ENCODE measurements around the gene NANOGP8. TPM values are rescaled to one million over a fixed set of nuclear protein-coding genes. Genes with fewer than 3 reads are reported as not detected.

NANOGP8 gene
- total and polyA plus RNA-seq, 8 donors, result not detected

- H3K4me3 ChIP-seq, result no peak overlapping the region
- no peaks in the 10 kb centered on the region for H3K4me1 ChIP-seq
- WGBS, 5 donors, result 93 to 97% (median 95%) methylated on average over 3 of the region's 3 CpGs
- H3K36me3 ChIP-seq, result no peaks in the 10 kb centered on the region
- TF ChIP-seq EP300 (IDR thresholded peaks at IDR 0.05), result no peak
- no peak for TF ChIP-seq POLR2A (IDR thresholded peaks at IDR 0.05)
- no peak for TF ChIP-seq POLR2AphosphoS5 (IDR thresholded peaks at IDR 0.05)
- TF ChIP-seq CTCF (IDR thresholded peaks at IDR 0.05), result no peak
- no peaks in the 10 kb centered on the region for H3K27me3 ChIP-seq
- intact Hi-C loops (cut with DNase I; ENCODE audit: low total_unique reads), result no loop called here
- no peaks in the 10 kb centered on the region for H3K9me3 ChIP-seq
- no peak overlapping the region for H3K27ac ChIP-seq
- DNase-seq, result no peak
Measured at GRCh38 chr15:35102186-35102585, 17.1 kb upstream of the NANOGP8 start.

GRCh38 chr15:35101335-35101734 is 16.2 kb upstream of the NANOGP8 start:
- Histone ChIP-seq H3K4me3 (no peak overlapping the region), H3K9me3 (no peaks in the 10 kb centered on the region), H3K27ac (no peak overlapping the region), H3K36me3 (no peaks in the 10 kb centered on the region), H3K27me3 (no peaks in the 10 kb centered on the region), H3K4me1 (no peaks in the 10 kb centered on the region)
- intact Hi-C loops (cut with DNase I; ENCODE audit: low total_unique reads), result no loop called here
- TF ChIP-seq EP300 (IDR thresholded peaks at IDR 0.05), result no peak
- no peak for TF ChIP-seq POLR2AphosphoS5 (IDR thresholded peaks at IDR 0.05)
- TF ChIP-seq CTCF (IDR thresholded peaks at IDR 0.05), result no peak
- no peak for TF ChIP-seq POLR2A (IDR thresholded peaks at IDR 0.05)
- DNase-seq, result no peak

- H3K9me3 ChIP-seq, result no peaks in the 10 kb centered on the region
- DNase-seq, result no peak
- intact Hi-C loops (cut with DNase I; ENCODE audit: low total_unique reads), result no loop called here
- TF ChIP-seq CTCF (IDR thresholded peaks at IDR 0.05) (no peak), EP300 (IDR thresholded peaks at IDR 0.05) (no peak)
- no peaks in the 10 kb centered on the region for H3K4me1 ChIP-seq
- H3K27me3 ChIP-seq, result no peaks in the 10 kb centered on the region
- H3K36me3 ChIP-seq, result no peaks in the 10 kb centered on the region
- no peak overlapping the region for H3K4me3 ChIP-seq
- no peak overlapping the region for H3K27ac ChIP-seq
Measured at GRCh38 chr15:35098737-35099136, 13.6 kb upstream of the NANOGP8 start.

- 83 to 89% (median 86%) methylated on average over 4 of the region's 4 CpGs for WGBS, 5 donors
- no peak overlapping the region for H3K4me3 ChIP-seq
- no peak overlapping the region for H3K27ac ChIP-seq
- no peaks in the 10 kb centered on the region for H3K4me1 ChIP-seq
- intact Hi-C loops (cut with DNase I; ENCODE audit: low total_unique reads), result no loop called here
- TF ChIP-seq EP300 (IDR thresholded peaks at IDR 0.05) (no peak), POLR2AphosphoS5 (IDR thresholded peaks at IDR 0.05) (no peak), CTCF (IDR thresholded peaks at IDR 0.05) (no peak), POLR2A (IDR thresholded peaks at IDR 0.05) (no peak)
- no peaks in the 10 kb centered on the region for H3K27me3 ChIP-seq
- H3K9me3 ChIP-seq, result peaks cover 0 to 5% (median 0%) of the 10 kb centered on the region in 4 donors
- no peaks in the 10 kb centered on the region for H3K36me3 ChIP-seq
- DNase-seq, result no peak
Measured at GRCh38 chr15:35095941-35096340, 10.8 kb upstream of the NANOGP8 start.

GRCh38 chr15:35092846-35093245 is 7.8 kb upstream of the NANOGP8 start:
- Histone ChIP-seq H3K36me3 (no peaks in the 10 kb centered on the region), H3K9me3 (peaks cover 0 to 5% (median 0%) of the 10 kb centered on the region in 4 donors), H3K27me3 (no peaks in the 10 kb centered on the region), H3K4me1 (no peaks in the 10 kb centered on the region), H3K27ac (no peak overlapping the region), H3K4me3 (no peak overlapping the region)
- DNase-seq, result no peak
- TF ChIP-seq CTCF (IDR thresholded peaks at IDR 0.05), result no peak
- no peak for TF ChIP-seq POLR2A (IDR thresholded peaks at IDR 0.05)
- TF ChIP-seq POLR2AphosphoS5 (IDR thresholded peaks at IDR 0.05), result no peak
- TF ChIP-seq EP300 (IDR thresholded peaks at IDR 0.05), result no peak
- WGBS, 5 donors, result 94 to 97% (median 94%) methylated on average over 33 of the region's 33 CpGs
- intact Hi-C loops (cut with DNase I; ENCODE audit: low total_unique reads), result no loop called here
